GM18505 (cell line): ENCODE measurements around the gene MT1F.
"Not testable (repeated sequence)": the region's sequence is repeated elsewhere in the genome, so short reads cannot be mapped to it uniquely, and the experiment has no call there.

Source experiments
- ATAC-seq: cut with Tn5 transposase; IDR thresholded peaks from one replicate; pipeline ENCODE4 v1.9.1; 2021; ENCODE audit not compliant: unreplicated experiment
- POLR2A ChIP-seq: IDR thresholded peaks from 4 replicates; pipeline ENCODE4 v1.6.1; 2011; ENCODE audit warnings: borderline replicate concordance; ENCODE audit not compliant: insufficient read depth, insufficient read length; ENCODE audit errors: extremely low read depth

MT1F gene

DNA sequence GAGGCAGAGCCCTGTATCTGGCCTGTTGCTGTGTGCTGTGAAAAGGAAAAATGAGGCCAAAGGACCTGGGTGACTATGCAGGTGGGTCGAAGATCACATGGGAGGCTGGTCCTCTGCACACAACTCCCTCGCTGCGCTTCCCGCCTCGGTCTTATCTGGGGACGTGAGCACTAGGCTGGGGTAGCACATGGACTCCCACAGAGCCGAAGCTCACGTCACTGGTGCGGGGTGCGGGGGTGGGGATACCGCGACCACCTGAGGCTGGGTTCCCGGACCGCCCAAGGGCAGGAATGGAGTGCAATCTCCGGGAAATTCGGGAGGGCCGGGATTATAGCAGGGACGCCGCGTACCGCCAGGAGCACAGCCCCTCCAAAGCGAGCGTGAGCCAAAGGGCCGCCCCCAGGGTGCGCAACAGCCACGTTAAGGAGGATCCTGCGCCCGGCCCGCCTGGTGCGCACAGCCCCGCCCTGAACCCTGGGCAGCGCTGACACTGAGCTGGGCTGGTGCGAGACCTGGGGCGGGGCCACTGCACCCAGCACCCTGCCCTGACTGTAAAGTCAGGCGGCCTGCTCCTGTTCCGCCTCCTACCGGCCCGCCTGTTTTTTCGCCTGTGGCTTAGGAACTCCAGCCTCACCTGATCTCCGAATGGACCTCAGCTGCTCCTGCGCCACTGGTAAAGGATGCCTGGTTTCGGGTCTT is 14.5 kb upstream of the MT1F start:
- TF ChIP-seq POLR2A, result no peak
- no peak for ATAC-seq

DNA sequence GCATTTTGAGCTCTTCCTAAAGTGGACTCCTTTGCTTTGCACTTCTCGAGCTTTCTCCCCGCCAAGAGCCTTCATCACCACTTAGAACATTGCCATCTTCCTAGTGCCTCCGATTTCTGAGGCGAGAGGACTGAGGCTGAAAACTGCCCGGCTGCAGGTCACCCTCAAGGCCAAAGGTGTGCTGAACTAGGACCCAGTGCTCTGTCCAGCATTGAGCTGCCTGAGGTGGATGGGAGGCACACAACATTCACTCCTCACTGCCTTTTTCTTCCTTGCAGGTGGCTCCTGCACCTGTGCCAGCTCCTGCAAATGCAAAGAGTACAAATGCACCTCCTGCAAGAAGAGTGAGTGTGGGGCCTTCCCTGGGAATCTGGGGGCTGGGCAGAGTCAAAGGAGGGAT is 13.9 kb upstream of the MT1F start:
- TF ChIP-seq POLR2A, result no peak
- ATAC-seq, result no peak

DNA sequence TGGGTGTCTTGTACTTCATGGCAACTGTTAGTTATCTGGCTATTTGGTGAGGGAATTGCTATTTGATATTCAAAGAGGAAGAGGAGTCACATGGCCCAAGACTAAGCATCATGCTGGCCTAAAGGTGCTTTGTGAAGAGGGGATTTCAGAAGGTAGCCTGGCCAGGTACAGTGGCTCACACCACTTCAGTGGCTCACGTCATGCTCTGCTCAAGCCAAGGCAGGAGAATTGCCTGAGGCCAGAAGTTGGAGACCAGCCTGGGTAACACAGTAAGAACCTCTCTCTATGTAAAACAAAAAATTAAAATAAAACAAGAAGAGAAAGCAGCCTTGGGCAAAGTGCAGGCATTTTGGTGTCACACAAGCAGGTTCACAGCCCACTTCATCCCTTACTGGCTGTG is 12.4 kb upstream of the MT1F start:
- no peak for ATAC-seq
- TF ChIP-seq POLR2A, result no peak

DNA sequence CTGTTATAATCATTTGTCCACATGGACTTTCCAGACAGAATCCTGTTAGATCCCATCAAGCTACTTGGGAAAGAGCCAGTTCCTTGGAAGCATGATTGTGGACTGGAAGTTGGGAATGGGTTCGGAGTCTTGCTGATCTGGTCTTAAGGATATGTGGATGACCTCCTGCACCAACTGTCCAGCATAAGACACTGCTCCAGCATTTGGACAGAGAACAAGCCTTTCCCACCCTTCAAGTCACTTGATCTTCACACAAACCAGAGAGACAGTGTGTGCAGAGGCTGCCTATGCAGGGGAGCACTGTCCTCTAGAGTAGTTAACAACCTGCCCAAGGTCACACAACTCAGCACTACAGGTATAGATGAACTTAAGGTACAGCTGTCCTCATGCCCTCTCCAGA is 11.9 kb upstream of the MT1F start:
- no peak for TF ChIP-seq POLR2A
- no peak for ATAC-seq

DNA sequence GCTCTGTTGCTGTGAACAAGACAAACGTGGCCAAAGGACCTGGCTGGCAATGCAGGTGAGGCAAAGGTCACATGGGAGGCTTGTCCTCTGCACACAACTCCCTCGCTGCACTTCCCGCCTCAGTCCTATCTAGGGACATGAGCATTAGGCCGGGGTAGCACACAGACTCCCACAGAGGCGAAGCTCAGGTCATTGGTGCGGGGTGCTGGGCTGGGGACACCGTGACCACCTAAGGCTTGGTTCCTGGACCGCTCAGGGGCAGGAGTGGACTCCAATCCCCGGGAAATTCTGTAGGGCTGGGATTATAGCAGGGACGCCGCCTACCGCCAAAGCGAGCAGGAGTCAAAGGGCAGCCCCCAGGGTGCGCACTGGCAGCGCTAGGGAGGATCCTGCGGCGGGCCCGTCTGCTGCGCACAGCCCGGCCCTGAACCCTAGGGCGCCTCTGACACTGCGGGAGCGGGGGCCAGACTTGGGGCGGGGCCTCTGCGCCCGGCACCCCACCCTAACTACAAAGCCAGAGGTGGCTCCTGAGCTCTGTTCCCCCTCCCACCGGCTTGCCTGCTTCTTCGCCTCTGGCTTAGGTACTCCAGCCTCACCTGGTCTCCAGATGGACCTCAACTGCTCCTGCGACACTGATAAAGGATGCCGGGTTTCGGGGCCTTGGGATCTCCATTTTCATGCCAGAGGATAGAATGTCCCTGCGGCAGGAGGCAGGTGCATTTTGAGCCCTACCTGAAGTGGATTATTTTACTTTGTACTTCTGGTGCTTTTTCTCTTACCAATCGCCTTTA is 9.9 kb upstream of the MT1F start:
- no peak for TF ChIP-seq POLR2A

DNA sequence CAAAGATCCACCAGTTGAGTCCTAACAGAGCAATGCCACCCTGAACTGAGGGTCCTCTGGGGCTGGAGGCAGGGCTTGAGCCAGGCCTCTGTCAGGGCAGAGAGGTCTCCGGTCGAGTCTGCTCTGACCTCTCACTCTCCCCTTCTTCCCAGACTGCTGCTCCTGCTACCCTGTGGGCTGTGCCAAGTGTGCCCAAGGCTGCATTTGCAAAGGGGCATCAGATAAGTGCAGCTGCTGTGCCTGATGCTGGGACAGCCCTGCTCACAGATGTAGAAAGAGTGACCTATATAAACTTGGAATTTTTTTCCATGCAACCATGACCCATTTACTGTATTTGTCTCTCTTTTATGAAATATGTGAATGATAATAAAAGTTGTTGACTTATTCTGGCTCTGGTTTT is 8.5 kb upstream of the MT1F start:
- ATAC-seq, result no peak
- TF ChIP-seq POLR2A, result no peak

More for the DNA sequence above, 9.9 kb upstream of the MT1F start:
- ATAC-seq, result no peak

DNA sequence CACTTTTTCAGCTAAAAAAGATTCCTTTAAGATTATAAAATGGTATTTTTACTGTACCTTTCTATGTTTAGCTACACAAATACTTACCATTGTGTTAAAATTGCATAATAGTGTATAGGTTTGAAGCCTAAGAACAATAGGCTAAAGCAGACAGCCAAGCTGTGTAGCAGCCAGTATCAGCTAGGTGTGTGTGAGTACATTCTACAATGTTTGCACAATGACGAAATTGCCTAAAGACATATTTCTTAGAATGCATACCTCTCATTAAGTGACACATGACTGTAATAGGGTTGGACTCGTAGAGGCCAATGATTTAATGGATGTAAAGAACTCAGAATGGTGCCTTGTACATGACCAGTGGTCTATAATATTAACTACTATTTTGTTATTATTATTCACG is 7.9 kb upstream of the MT1F start:
- no peak for ATAC-seq
- TF ChIP-seq POLR2A, result no peak

DNA sequence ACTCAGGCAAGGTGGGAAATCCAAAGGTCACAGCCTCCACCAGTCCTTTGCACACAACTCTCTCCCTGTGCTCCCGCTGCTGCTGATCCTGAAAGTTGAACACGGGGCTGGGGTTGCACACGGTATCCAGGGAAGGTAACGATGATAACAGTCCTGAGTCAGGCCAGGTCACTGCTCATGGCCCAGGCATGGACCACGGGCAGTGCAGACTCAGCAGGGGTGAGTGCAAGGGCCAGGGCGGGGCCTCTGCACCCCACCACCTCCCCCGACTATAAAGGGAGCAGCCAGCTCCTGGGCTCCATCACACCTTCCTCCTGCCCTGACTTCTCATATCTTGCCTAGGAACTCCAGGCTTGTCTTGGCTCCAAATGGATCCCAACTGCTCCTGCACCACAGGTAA is 6.2 kb upstream of the MT1F start, which contains the start of gene MT1B:
MT1B (plus strand) TSS at position 301 of the 400 bp plus-strand sequence; CDS start at position 369, 68 bp downstream.
- no peak for ATAC-seq
- TF ChIP-seq POLR2A, result no peak

DNA sequence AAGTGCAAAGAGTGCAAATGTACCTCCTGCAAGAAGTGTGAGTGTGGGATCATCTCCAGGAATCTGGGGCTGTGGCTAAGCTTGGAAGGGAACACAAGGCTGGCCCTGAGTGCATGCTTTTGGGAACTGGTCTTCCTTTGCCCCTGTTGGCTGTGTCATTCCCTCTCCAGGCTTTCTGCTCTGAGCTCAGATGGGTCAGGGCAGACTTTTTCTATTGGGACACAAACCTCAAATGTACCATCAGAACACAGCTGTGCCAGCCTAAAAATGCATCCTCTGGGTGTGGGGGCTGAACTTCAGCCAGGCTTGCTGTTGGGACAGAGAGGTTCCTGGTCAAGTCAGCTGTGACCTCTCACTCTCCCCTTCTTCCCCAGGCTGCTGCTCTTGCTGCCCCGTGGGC is 5.2 kb upstream of the MT1F start:
- no peak for TF ChIP-seq POLR2A
- ATAC-seq, result no peak

DNA sequence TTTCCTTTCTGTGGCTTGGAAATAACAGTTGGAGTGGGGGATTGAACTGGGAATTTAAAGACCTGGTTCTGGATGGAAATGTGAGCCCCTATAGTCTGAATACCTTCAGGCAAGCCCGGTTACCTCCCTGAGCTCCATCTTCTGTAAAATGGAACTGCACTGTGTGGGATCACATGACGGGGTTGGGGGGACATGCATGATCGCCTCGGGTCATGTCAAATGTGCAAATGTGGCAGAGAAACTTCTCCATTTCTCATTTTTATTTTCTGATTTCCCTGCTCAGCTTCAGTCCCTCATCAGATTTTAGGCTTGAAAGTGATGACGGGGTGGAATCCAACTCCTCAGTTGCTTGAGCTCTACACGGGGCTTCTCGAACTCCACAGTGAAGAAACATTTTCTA is 4.5 kb upstream of the MT1F start:
- TF ChIP-seq POLR2A, result no peak
- ATAC-seq, result no peak

DNA sequence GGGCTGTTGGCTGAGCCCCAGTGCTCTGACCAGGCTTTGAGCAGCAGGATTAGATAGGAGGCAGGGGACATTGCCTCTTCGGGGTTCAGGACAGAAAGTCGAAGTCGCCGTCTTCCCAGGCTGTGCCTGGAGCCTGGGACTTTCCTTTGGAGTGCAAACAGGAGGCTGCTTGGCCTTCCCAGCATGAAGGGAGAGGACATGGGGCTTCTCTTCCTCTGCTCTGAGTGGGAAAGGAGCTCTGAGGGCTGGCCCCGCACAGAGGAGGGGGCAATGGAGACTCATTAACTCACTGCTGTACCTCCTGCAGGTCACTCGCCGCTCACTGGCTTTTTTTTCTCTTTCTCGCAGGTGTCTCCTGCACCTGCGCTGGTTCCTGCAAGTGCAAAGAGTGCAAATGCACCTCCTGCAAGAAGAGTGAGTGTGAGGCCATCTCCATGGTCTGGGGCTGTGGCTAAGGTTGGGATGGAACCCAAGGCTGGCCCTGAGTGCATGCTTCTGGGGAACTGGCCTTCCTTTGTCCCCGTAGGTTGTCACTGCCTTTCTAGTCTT is 642 bp downstream of the MT1F start:
- no peak for ATAC-seq
- TF ChIP-seq POLR2A, result no peak

DNA sequence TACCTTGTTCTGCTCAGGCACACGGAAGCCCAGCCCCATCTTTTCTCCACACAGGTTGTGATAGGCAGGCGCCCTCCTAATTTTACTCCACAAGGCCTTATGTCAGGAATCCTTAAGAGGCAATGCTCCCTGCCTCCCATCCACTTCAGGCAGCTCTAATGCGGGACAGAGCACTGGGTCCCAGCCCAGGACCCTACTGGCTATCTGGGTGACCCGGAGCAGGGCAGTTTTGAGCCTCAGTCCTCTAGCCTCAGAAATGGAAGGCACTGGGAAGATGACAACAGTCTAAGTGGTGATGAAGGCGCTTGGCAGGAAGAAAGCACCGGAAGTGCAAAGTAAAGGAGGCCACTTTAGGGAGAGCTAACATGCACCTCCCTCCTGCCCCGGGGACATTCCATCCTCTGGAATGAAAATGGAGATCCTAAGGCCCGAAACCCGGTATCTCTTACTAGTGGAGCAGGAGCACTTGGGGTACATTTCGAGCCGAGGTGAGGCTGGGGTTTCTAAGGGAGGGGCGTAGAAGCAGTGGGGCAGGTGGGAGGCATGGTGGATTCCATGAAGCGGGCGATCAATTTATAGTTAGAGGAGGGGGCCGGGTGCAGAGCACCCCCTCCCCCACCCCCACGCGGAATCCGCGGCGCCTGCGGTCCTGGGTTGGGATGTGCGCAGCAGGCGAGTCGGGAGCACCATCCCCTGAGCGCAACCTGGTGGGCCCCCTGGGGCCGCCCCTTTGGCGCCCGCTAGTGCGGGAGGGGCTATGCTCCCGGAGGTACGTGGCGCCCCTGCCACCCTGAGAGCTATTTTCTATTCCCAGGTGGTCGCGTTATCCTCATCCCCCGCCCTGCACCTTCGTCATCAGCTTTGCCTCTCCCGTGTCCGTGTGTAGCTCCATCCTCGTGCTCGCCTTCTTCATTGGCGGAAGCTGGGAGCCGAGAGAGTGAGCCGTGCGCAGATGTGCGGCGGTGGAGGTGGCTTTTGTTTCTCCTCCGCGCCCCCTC is 4.9 kb downstream of the MT1F start:
- no peak for TF ChIP-seq POLR2A
- no peak for ATAC-seq

DNA sequence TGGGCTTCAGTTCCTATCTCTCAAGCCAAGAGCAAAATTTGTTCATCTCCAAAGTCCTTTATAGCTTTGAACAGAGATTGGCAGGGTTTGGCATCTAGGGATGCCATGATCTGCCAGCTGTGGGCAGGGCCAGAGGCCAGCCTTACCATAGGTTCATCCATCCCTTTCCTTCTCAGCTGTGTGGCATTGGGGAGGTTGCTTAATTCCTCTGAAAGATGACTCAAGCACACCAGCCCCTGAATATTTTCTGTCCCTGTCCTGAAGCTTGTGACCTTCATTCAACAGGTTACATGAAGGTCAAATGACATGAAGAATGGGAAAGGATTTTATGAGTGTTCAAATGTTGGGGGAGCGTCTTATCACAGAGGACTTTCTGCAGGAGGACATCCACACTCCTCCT is 6.7 kb downstream of the MT1F start:
- no peak for ATAC-seq
- TF ChIP-seq POLR2A, result no peak

DNA sequence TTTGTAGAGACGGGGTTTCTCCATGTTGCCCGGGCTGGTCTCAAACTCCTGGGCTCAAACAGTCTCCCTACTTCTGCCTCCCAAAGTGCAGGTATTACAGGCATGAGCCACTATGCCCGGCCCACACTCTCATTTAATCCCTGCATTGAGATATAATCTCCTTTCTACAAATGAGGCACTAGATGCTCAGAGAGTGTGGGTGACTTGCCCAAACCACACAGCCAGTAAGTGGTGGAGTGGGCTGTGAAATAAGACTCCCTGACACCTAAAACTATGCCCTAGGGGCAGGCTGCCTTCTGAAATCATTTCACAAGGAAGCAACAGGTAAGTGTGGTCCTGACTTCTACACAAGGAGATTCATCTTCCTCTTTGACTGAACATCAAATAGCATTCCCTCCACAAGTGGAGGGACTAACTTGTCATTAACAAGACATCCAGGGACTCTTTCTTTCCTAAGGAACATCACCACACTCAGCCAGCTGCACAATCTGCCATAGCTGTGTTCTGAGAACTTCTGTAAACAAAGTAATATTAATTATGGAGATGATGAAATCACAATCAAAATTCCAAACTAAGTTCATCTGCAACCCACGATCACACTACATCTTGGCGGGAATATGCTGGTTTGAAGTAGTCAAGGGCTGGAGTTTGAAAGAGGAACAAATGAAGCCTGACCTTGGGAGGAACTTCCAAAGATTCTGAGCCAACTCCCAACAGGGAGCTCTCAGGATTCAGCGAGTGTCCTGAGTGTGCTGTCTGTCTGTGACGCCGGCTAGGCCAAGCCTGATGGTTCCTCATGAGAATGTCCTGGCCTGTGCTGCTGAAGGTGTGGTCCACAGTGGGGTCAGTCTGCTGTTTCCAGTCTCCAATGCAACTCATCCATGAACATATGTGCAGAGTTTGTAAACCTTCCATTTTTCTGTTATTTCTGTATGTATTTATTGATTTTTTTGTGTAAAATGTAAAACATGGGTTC is 7.8 kb downstream of the MT1F start:
- ATAC-seq, result not testable (repeated sequence)
